ENCODE results near the gene RERE.

RERE gene

DNA sequence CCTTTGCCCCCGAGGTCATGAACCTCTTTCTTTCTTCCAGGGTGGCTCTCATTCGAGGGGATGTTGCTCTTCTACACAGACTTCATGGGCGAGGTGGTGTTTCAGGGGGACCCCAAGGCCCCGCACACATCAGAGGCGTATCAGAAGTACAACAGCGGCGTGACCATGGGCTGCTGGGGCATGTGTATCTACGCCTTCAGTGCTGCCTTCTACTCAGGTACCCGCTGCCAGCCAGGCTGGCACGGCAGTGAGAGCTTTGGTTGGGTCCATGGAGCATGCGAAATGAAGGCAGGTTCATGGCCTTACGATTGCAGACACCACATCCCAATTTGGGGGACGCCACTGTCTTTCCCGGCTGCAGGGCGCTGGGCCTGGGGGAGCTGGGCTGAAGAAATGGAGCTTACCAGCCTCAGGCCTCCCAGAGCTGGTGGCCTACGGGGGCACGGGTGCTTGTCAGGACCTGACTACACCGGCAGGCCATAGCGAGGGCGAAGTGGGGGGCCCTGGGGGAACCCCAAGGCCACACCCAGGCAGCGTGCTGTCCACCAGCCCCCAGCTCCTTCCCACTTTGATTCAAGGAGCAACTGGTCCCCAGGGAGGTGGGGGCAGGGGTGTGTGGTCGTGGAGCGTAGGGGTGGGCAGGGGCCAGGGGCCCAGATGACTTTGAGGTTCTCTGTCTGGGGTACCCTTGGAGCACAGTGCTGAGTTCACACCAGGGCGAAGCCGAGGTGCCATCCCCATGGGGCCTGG lies 479.5 kb downstream of the RERE start:
- no peaks in the 10 kb centered on the region for H3K4me1 ChIP-seq
- TF ChIP-seq, protein P1, sequence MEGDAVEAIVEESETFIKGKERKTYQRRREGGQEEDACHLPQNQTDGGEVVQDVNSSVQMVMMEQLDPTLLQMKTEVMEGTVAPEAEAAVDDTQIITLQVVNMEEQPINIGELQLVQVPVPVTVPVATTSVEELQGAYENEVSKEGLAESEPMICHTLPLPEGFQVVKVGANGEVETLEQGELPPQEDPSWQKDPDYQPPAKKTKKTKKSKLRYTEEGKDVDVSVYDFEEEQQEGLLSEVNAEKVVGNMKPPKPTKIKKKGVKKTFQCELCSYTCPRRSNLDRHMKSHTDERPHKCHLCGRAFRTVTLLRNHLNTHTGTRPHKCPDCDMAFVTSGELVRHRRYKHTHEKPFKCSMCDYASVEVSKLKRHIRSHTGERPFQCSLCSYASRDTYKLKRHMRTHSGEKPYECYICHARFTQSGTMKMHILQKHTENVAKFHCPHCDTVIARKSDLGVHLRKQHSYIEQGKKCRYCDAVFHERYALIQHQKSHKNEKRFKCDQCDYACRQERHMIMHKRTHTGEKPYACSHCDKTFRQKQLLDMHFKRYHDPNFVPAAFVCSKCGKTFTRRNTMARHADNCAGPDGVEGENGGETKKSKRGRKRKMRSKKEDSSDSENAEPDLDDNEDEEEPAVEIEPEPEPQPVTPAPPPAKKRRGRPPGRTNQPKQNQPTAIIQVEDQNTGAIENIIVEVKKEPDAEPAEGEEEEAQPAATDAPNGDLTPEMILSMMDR (IDR thresholded peaks at IDR 0.05; ENCODE audit: low read depth, low read length) = no peak

DNA sequence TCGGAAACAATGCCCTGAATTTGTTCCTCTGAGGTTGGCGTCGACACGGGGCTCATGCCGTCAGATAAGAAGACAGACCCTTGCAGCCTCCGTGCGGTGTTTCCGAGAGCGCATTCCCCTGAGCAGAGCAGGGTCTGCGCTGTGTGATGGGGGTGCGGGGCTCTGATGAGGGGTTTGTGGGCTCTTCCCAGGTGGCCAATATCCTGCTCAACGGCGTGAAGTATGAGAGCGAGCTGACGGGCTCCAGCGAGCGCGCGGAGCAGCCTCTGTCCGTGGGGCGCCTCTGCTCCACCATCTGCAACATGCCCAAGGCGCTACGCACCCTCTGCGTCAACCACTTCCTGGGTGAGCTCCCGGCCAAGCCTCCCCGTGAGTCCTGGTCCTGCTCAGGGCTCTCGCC lies 482.2 kb downstream of the RERE start:
- Histone ChIP-seq H3K4me3 (ENCODE audit: low read depth, low read length) (no peak overlapping the region), H3K36me3 (no peaks in the 10 kb centered on the region), H3K9me3 (no peaks in the 10 kb centered on the region), H3K4me1 (no peaks in the 10 kb centered on the region), H3K27me3 (no peaks in the 10 kb centered on the region)
- no peak for DNase-seq
- TF ChIP-seq, protein P1 (IDR thresholded peaks at IDR 0.05; ENCODE audit: low read depth, low read length) = no peak

More for the DNA sequence above, 479.5 kb downstream of the RERE start:
- Histone ChIP-seq H3K27me3 (no peaks in the 10 kb centered on the region), H3K36me3 (no peaks in the 10 kb centered on the region), H3K4me3 (ENCODE audit: low read depth, low read length) (no peak overlapping the region), H3K9me3 (no peaks in the 10 kb centered on the region)
- no peak for DNase-seq

DNA sequence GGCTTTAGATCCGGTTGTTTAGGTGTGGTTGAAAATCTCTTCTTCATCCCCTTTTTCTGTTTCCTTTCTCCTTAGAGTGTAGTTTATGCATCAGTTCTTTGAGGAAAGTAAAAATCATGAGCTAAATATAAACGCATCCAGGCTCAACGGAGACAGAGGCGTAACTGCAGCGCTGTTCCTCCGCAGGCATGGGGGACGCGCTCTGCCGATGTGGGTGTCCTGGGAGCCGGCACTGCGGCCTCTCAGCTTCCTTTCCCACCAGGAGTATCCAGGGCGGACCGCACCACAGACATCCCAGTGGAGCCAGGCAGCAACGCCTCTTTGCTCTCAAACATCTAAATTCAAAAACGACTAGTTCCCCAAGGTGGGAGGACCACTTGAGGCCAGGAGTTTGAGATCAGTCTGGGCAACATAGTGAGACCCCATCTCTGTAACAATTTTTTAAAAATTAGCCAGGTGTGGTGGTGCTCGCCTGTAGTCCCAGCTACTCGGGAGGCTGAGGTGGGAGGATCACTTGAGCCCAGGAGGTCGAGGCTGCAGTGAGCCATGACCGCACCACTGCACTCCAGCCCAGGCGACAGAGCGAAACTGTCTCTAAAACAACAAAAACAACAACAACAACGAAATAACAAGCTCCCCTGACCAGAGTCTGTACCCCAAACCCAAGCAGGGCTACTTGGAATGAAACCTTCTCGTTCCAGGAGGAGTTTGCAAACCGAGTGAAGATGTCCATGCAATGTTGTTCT lies 483.2 kb downstream of the RERE start:
- no peaks in the 10 kb centered on the region for H3K27me3 ChIP-seq
- no peaks in the 10 kb centered on the region for H3K9me3 ChIP-seq
- DNase-seq = no peak
- no peak overlapping the region for H3K4me3 ChIP-seq (ENCODE audit: low read depth, low read length)
- H3K4me1 ChIP-seq = no peaks in the 10 kb centered on the region
- TF ChIP-seq, protein P1 (IDR thresholded peaks at IDR 0.05; ENCODE audit: low read depth, low read length) = no peak
- H3K36me3 ChIP-seq = no peaks in the 10 kb centered on the region

DNA sequence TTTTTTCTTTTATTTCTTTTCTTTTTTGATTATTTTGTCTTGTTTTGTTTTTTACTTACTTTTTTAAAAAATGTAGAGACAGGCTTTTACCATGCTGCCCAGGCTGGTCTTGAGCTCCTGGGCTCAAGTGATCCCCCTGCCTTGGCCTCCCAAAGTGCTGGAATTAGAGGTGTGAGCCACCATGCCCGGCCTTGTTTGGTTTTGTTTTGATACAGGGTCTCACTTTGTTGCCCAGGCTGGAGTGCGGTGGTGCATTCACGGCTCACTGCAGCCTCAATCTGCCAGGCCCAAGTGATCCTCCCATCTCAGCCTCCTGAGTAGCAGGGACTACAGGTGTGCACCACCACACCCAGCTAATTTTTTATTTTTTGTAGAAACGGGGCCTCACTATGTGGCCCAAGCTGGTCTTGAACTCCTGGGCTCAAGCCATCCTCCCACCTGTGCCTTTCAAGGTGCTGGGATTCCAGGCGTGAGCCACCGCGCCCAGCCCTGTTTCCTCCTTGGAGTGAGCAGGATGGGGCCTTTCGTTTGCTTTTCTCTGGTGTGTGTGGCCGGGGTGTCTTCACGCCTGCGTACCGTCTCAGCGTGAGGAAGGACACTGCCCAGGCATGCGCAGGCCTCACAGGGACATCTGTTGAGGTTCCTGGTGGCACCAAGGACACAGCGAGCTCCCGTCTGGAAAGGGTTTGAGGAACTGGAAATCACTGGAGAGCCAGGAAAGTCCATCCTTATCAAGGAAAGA lies 484.0 kb downstream of the RERE start:
- no peaks in the 10 kb centered on the region for H3K4me1 ChIP-seq
- H3K4me3 ChIP-seq (ENCODE audit: low read depth, low read length) = no peak overlapping the region
- no peaks in the 10 kb centered on the region for H3K9me3 ChIP-seq
- TF ChIP-seq, protein P1 (IDR thresholded peaks at IDR 0.05; ENCODE audit: low read depth, low read length) = no peak
- H3K36me3 ChIP-seq = no peaks in the 10 kb centered on the region
- DNase-seq = no peak
- no peaks in the 10 kb centered on the region for H3K27me3 ChIP-seq

DNA sequence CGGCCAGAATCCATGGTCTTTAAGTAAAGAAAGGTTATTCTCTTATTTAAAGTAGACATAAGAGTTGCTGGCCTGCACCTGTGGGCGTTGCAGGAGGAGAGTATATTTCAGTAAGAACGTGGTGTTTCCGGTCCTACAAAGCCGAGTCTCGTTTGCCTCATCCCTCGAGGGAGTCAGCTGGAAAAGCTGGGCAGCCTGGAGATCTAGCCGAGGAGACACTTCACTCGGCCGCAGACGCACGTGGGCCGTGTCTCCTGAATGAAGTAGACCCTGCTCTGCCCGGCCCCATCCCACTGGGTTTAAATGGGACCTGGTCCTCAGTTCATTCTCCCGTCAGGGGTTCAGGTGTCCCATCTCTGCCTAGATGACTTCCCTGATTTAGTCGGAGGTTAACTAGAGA lies 484.6 kb downstream of the RERE start:
- no peaks in the 10 kb centered on the region for H3K27me3 ChIP-seq
- H3K9me3 ChIP-seq = no peaks in the 10 kb centered on the region
- no peak overlapping the region for H3K4me3 ChIP-seq (ENCODE audit: low read depth, low read length)
- TF ChIP-seq, protein P1 (IDR thresholded peaks at IDR 0.05; ENCODE audit: low read depth, low read length) = no peak
- no peaks in the 10 kb centered on the region for H3K36me3 ChIP-seq
- DNase-seq = no peak
- H3K4me1 ChIP-seq = no peaks in the 10 kb centered on the region
